ENCODE results near the gene GORASP2. TPM values are rescaled to one million over a fixed set of nuclear protein-coding genes. Genes with fewer than 3 reads are reported as not detected.

GORASP2 gene
- total RNA-seq, 2 experiments from 2014 or later: 68.4 to 70.6 TPM

- intact Hi-C loops (cut with micrococcal nuclease): no loop called here
- no peak overlapping the region for H3K27ac Mint-ChIP-seq
- H3K4me1 Mint-ChIP-seq (ENCODE audit: low read depth): peaks cover 71% of the 10 kb centered on the region
- no peak overlapping the region for H3K4me3 Mint-ChIP-seq
- ATAC-seq: no peak
- ChIA-PET POLR2A (interaction anchor here (1.1 kb wide), 1 partner anchor 19 kb away, joined by 3 read pairs; no protein-coding TSS in a partner anchor), CTCF (interaction anchor here (4.9 kb wide), 1 partner anchor 13 kb away, joined by 33 read pairs; the partner anchor contains the start of gene GORASP2)
- no peak for TF ChIP-seq CTCF (IDR thresholded peaks at IDR 0.05)
- no peaks in the 10 kb centered on the region for H3K9me3 Mint-ChIP-seq
- H3K27me3 Mint-ChIP-seq: no peaks in the 10 kb centered on the region
- H3K36me3 Mint-ChIP-seq (ENCODE audit: low read depth): peaks cover 9% of the 10 kb centered on the region
- no peak for DNase-seq
Observed at GRCh38 chr2:170942615-170943014, 13.6 kb downstream of the GORASP2 start.

- ATAC-seq (no peak), DNase-seq (no peak)
- Mint-ChIP-seq H3K27me3 (no peaks in the 10 kb centered on the region), H3K9me3 (no peaks in the 10 kb centered on the region), H3K27ac (no peak overlapping the region), H3K4me1 (ENCODE audit: low read depth) (peaks cover 67% of the 10 kb centered on the region), H3K4me3 (no peak overlapping the region), H3K36me3 (ENCODE audit: low read depth) (peaks cover 8% of the 10 kb centered on the region)
- intact Hi-C loops (cut with micrococcal nuclease): no loop called here
- CTCF ChIA-PET: interaction anchor here (0.9 to 4.9 kb wide), 3 partner anchors 9 to 13 kb away, joined by 3 to 33 read pairs (median 3); partner anchors contain the start of gene GORASP2
- POLR2A ChIA-PET: interaction anchor here (0.6 to 1.7 kb wide), 4 partner anchors 12 to 270 kb away, joined by 3 to 8 read pairs (median 3); no protein-coding TSS in a partner anchor
- TF ChIP-seq CTCF (IDR thresholded peaks at IDR 0.05): no peak
Observed at GRCh38 chr2:170943041-170943440, 14.0 kb downstream of the GORASP2 start.

- ATAC-seq (no peak), DNase-seq (no peak)
- peaks cover 61% of the 10 kb centered on the region for H3K4me1 Mint-ChIP-seq (ENCODE audit: low read depth)
- peaks cover 8% of the 10 kb centered on the region for H3K36me3 Mint-ChIP-seq (ENCODE audit: low read depth)
- ChIA-PET CTCF (interaction anchor here (0.9 to 4.9 kb wide), 4 partner anchors 9 to 23 kb away, joined by 3 to 33 read pairs (median 3); partner anchors contain the start of gene GORASP2), POLR2A (interaction anchor here (0.6 to 1.7 kb wide), 4 partner anchors 12 to 270 kb away, joined by 3 to 8 read pairs (median 3); no protein-coding TSS in a partner anchor)
- H3K27me3 Mint-ChIP-seq: no peaks in the 10 kb centered on the region
- intact Hi-C loops (cut with micrococcal nuclease): no loop called here
- no peak overlapping the region for H3K4me3 Mint-ChIP-seq
- TF ChIP-seq CTCF (IDR thresholded peaks at IDR 0.05): no peak
- no peak overlapping the region for H3K27ac Mint-ChIP-seq
- no peaks in the 10 kb centered on the region for H3K9me3 Mint-ChIP-seq
Observed at GRCh38 chr2:170943596-170943995, 14.5 kb downstream of the GORASP2 start.

- CTCF ChIA-PET: interaction anchor here (1.3 to 4.9 kb wide), 4 partner anchors 12 to 28 kb away, joined by 3 to 33 read pairs (median 4); partner anchors contain the start of gene GORASP2
- TF ChIP-seq CTCF (IDR thresholded peaks at IDR 0.05): no peak
- ATAC-seq (no peak), DNase-seq (no peak)
- Mint-ChIP-seq H3K27me3 (no peaks in the 10 kb centered on the region), H3K9me3 (no peaks in the 10 kb centered on the region), H3K27ac (no peak overlapping the region), H3K4me1 (ENCODE audit: low read depth) (peaks cover 53% of the 10 kb centered on the region), H3K4me3 (no peak overlapping the region), H3K36me3 (ENCODE audit: low read depth) (peaks cover 10% of the 10 kb centered on the region)
- intact Hi-C loops (cut with micrococcal nuclease): no loop called here
- POLR2A ChIA-PET: interaction anchor here (0.6 to 1.7 kb wide), 3 partner anchors 15 to 394 kb away, joined by 3 to 8 read pairs (median 3); no protein-coding TSS in a partner anchor
Observed at GRCh38 chr2:170944545-170944944, 15.5 kb downstream of the GORASP2 start.

GRCh38 chr2:170949415-170949814 lies 20.4 kb downstream of the GORASP2 start:
- TF ChIP-seq CTCF (IDR thresholded peaks at IDR 0.05): no peak
- Mint-ChIP-seq H3K36me3 (ENCODE audit: low read depth) (peaks cover 42% of the 10 kb centered on the region), H3K27ac (no peak overlapping the region), H3K4me1 (ENCODE audit: low read depth) (peaks cover 15% of the 10 kb centered on the region), H3K9me3 (no peaks in the 10 kb centered on the region), H3K27me3 (no peaks in the 10 kb centered on the region), H3K4me3 (no peak overlapping the region)
- intact Hi-C loops (cut with micrococcal nuclease): no loop called here
- POLR2A ChIA-PET: interaction anchor here (1.0 to 1.5 kb wide), 2 partner anchors 20 to 26 kb away, joined by 3 to 5 read pairs; partner anchors contain the start of gene GORASP2
- CTCF ChIA-PET: interaction anchor here (1.9 kb wide), 1 partner anchor 20 kb away, joined by 7 read pairs; the partner anchor contains the start of gene GORASP2
- no peak for DNase-seq
- ATAC-seq: no peak

All from activated CD8-positive, alpha-beta T cell treated with anti-CD3 and anti-CD28 coated beads for 36 hours (primary cell).